WTC11 (cell line): ENCODE measurements around the gene TVP23C.
"Not testable (repeated sequence)": the region's sequence is repeated elsewhere in the genome, so short reads cannot be mapped to it uniquely, and the experiment has no call there.

ENCODE experiments used
- IRF2 ChIP-seq: sonication (generic); formaldehyde crosslinking; IDR thresholded peaks from 2 replicates; pipeline ENCODE4 v1.8.0; 2022; ENCODE audit warnings: low read depth, missing genetic modification reagents, borderline replicate concordance
- NR1H2 ChIP-seq: sonication (generic); formaldehyde crosslinking; IDR thresholded peaks from 2 replicates; pipeline ENCODE4 v1.9.0; 2021; ENCODE audit warnings: mild to moderate bottlenecking, moderate library complexity, missing genetic modification reagents
- TP53 ChIP-seq: sonication (generic); formaldehyde crosslinking; IDR thresholded peaks from 2 replicates; pipeline ENCODE4 v1.8.1; 2023; ENCODE audit warnings: mild to moderate bottlenecking, missing genetic modification reagents
- USF1 ChIP-seq: sonication (generic); formaldehyde crosslinking; IDR thresholded peaks from 2 replicates; pipeline ENCODE4 v1.8.0; 2022; ENCODE audit warnings: mild to moderate bottlenecking, missing genetic modification reagents
- ZNF121 ChIP-seq: sonication (generic); formaldehyde crosslinking; IDR thresholded peaks from 2 replicates; pipeline ENCODE4 v1.8.0; 2023; ENCODE audit warnings: missing genetic modification reagents
- TF ChIP-seq, protein P1 (sequence below): fragments of 200-600 bp; IDR thresholded peaks from 2 replicates; pipeline ENCODE4 v1.8.0; 2022; ENCODE audit warnings: antibody characterized with exemption
- TF ChIP-seq, protein P2 (sequence below): sonication (generic); formaldehyde crosslinking; IDR thresholded peaks from 2 replicates; pipeline ENCODE4 v1.8.0; 2022; ENCODE audit warnings: mild to moderate bottlenecking, missing genetic modification reagents
- TF ChIP-seq, protein P3 (sequence below): sonication (generic); formaldehyde crosslinking; IDR thresholded peaks from 2 replicates; pipeline ENCODE4 v1.8.1; 2022; ENCODE audit warnings: low read depth, missing genetic modification reagents, borderline replicate concordance

GRCh38 chr17:15561439-15561838 lies 1.8 kb downstream of the TVP23C start:
- not testable (repeated sequence) for TF ChIP-seq USF1 (CRISPR knock-in tag); ZNF121 (CRISPR knock-in tag); TP53 (CRISPR knock-in tag); IRF2; NR1H2
- TF ChIP-seq, protein P1, sequence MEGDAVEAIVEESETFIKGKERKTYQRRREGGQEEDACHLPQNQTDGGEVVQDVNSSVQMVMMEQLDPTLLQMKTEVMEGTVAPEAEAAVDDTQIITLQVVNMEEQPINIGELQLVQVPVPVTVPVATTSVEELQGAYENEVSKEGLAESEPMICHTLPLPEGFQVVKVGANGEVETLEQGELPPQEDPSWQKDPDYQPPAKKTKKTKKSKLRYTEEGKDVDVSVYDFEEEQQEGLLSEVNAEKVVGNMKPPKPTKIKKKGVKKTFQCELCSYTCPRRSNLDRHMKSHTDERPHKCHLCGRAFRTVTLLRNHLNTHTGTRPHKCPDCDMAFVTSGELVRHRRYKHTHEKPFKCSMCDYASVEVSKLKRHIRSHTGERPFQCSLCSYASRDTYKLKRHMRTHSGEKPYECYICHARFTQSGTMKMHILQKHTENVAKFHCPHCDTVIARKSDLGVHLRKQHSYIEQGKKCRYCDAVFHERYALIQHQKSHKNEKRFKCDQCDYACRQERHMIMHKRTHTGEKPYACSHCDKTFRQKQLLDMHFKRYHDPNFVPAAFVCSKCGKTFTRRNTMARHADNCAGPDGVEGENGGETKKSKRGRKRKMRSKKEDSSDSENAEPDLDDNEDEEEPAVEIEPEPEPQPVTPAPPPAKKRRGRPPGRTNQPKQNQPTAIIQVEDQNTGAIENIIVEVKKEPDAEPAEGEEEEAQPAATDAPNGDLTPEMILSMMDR: not testable (repeated sequence)
- TF ChIP-seq, protein P2, sequence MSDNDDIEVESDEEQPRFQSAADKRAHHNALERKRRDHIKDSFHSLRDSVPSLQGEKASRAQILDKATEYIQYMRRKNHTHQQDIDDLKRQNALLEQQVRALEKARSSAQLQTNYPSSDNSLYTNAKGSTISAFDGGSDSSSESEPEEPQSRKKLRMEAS: not testable (repeated sequence)
- TF ChIP-seq, protein P3, sequence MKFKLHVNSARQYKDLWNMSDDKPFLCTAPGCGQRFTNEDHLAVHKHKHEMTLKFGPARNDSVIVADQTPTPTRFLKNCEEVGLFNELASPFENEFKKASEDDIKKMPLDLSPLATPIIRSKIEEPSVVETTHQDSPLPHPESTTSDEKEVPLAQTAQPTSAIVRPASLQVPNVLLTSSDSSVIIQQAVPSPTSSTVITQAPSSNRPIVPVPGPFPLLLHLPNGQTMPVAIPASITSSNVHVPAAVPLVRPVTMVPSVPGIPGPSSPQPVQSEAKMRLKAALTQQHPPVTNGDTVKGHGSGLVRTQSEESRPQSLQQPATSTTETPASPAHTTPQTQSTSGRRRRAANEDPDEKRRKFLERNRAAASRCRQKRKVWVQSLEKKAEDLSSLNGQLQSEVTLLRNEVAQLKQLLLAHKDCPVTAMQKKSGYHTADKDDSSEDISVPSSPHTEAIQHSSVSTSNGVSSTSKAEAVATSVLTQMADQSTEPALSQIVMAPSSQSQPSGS: not testable (repeated sequence)
